ENCODE data around the gene RGS5.

DNA sequence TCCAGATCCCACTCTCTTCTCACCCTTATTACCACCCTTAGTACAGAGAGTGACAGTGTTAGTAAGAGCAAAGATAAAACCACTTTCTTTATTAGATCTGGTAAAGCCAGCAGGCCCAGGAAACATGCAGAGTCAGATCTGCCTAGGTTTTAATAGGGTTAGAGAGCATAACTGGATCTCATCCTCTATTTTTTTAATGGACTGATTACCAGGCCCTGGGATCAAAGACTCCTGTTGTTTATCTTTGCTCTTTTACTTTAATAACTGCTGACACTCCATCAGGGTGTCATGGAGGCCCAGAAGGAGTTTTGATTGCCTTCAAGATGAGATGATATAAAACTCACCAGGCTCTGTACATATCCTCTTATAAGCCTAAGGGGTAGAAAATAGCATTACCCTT is 45.3 kb upstream of the RGS5 start:
- no peak for TF ChIP-seq EP300 (IDR thresholded peaks at IDR 0.05)
- TF ChIP-seq, protein P1, sequence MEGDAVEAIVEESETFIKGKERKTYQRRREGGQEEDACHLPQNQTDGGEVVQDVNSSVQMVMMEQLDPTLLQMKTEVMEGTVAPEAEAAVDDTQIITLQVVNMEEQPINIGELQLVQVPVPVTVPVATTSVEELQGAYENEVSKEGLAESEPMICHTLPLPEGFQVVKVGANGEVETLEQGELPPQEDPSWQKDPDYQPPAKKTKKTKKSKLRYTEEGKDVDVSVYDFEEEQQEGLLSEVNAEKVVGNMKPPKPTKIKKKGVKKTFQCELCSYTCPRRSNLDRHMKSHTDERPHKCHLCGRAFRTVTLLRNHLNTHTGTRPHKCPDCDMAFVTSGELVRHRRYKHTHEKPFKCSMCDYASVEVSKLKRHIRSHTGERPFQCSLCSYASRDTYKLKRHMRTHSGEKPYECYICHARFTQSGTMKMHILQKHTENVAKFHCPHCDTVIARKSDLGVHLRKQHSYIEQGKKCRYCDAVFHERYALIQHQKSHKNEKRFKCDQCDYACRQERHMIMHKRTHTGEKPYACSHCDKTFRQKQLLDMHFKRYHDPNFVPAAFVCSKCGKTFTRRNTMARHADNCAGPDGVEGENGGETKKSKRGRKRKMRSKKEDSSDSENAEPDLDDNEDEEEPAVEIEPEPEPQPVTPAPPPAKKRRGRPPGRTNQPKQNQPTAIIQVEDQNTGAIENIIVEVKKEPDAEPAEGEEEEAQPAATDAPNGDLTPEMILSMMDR (IDR thresholded peaks at IDR 0.05), result no peak
- TF ChIP-seq POLR2A (IDR thresholded peaks at IDR 0.05), result no peak
